Hepatocyte (in vitro differentiated cells): ENCODE data around the gene ZNF789. TPM values are rescaled to one million over a fixed set of nuclear protein-coding genes. Genes with fewer than 3 reads are reported as not detected.

Experiments used
- DNase-seq: peaks from one replicate; pipeline ENCODE4 v3.0.0-alpha.2; 2016; ENCODE audit warnings: low spot score
- H2AFZ ChIP-seq: fragments of 200-600 bp; sonication (generic); 2 replicates; pipeline ENCODE4 v1.6.0; 2016; ENCODE audit warnings: antibody characterized with exemption, mild to moderate bottlenecking
- H3K27ac ChIP-seq: fragments of 200-600 bp; sonication (generic); 2 replicates; pipeline ENCODE4 v1.5.1; 2016; ENCODE audit warnings: mild to moderate bottlenecking
- H3K27me3 ChIP-seq: fragments of 200-600 bp; sonication (generic); 2 replicates; pipeline ENCODE4 v1.6.1; 2016
- H3K36me3 ChIP-seq: fragments of 200-600 bp; sonication (generic); replicated peaks from 2 replicates; pipeline ENCODE4 v1.5.1; 2016; ENCODE audit warnings: low read depth; ENCODE audit not compliant: insufficient read depth
- H3K4me1 ChIP-seq: fragments of 200-600 bp; sonication (generic); 2 replicates; pipeline ENCODE4 v1.5.1; 2016; ENCODE audit warnings: mild to moderate bottlenecking, moderate library complexity; ENCODE audit not compliant: insufficient read depth
- H3K4me2 ChIP-seq: fragments of 200-600 bp; sonication (generic); 2 replicates; pipeline ENCODE4 v1.6.0; 2016
- H3K4me3 ChIP-seq: fragments of 200-600 bp; sonication (generic); 2 replicates; pipeline ENCODE4 v1.5.1; 2016; ENCODE audit warnings: mild to moderate bottlenecking
- H3K79me2 ChIP-seq: fragments of 200-600 bp; sonication (generic); 2 replicates; pipeline ENCODE4 v1.6.0; 2017; ENCODE audit warnings: mild to moderate bottlenecking
- H3K9me2 ChIP-seq: fragments of 200-600 bp; sonication (generic); replicated peaks from 2 replicates; pipeline ENCODE4 v1.6.0; 2017; ENCODE audit warnings: mild to moderate bottlenecking; ENCODE audit not compliant: insufficient read depth
- H3K9me3 ChIP-seq: fragments of 200-600 bp; sonication (generic); 2 replicates; pipeline ENCODE4 v1.5.1; 2016; ENCODE audit warnings: low read depth, mild to moderate bottlenecking
- H4K20me1 ChIP-seq: fragments of 200-600 bp; sonication (generic); 2 replicates; pipeline ENCODE4 v1.6.0; 2016; ENCODE audit warnings: mild to moderate bottlenecking; ENCODE audit not compliant: insufficient read depth, poor library complexity, severe bottlenecking
- CTCF ChIP-seq: fragments of 200-600 bp; sonication (generic); IDR thresholded peaks from 2 replicates; pipeline ENCODE4 v1.5.1; 2016; ENCODE audit warnings: antibody characterized with exemption, mild to moderate bottlenecking; ENCODE audit not compliant: poor library complexity
- EZH2 ChIP-seq: fragments of 200-600 bp; sonication (generic); IDR thresholded peaks from 2 replicates; pipeline ENCODE4 v1.6.1; 2016; ENCODE audit warnings: antibody characterized with exemption, mild to moderate bottlenecking, borderline replicate concordance
- EZH2phosphoT487 ChIP-seq: fragments of 200-600 bp; sonication (generic); IDR thresholded peaks from one replicate; pipeline ENCODE4 v1.6.1; 2018; ENCODE audit warnings: antibody characterized with exemption, mild to moderate bottlenecking, low read depth, moderate library complexity; ENCODE audit not compliant: unreplicated experiment, severe bottlenecking
- WGBS: methylation state at CpG from one replicate; pipeline ENCODE4 v1.1.6; 2016; ENCODE audit warnings: low lambda C conversion rate; ENCODE audit errors: missing lambda C conversion rate; 5-methylcytosine and 5-hydroxymethylcytosine counted together
- polyA plus RNA-seq: library from polyadenylated mRNA; unstranded; fragments of >200 nt; fragmentation: Nextera tagmentation; extraction: Ambion mirVana; gene quantifications from 2 replicates; pipeline ENCODE4 v1.2.1, GENCODE V29; 2016
- total RNA-seq: library from RNA; depleted of rRNA; stranded (reverse); fragments of >200 nt; gene quantifications from 2 replicates; pipeline ENCODE4 v1.2.3, GENCODE V29; 2014

Gene ZNF789
- total and polyA plus RNA-seq, 2 experiments from 2014 or later = 8.1 to 11.3 TPM

DNA sequence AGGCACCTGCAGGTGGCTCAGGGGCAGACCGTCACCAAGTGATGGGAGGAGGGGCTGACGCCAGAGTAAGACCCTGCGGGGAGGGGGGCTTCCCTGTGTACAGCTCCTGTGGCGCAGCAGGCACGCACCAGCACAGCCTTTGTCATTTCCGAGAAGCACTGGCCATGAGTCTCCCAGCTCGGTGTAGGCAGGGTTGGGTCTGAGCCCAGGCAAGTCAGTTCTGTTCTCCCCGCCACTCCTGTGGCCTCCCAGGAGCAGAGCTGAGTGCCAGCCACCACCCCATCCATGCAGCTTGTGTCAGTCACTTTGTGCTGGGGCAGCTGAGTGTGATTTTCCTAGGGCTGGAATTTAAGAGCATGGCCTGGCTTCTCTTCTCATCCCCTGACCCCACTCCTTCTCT is 20.8 kb upstream of the ZNF789 start:
- Histone ChIP-seq H3K27ac (no peak overlapping the region), H3K4me3 (no peak overlapping the region), H3K9me2 (no peaks in the 10 kb centered on the region), H3K4me1 (no peaks in the 10 kb centered on the region), H4K20me1 (no peaks in the 10 kb centered on the region), H3K27me3 (no peaks in the 10 kb centered on the region), H3K4me2 (no peak overlapping the region), H2AFZ (no peak overlapping the region), H3K36me3 (no peaks in the 10 kb centered on the region), H3K79me2 (peaks cover 6% of the 10 kb centered on the region), H3K9me3 (no peaks in the 10 kb centered on the region)
- DNase-seq = no peak
- TF ChIP-seq CTCF (no peak), EZH2 (no peak), EZH2phosphoT487 (no peak)
- 89% methylated on average over 8 of the region's 8 CpGs for WGBS

DNA sequence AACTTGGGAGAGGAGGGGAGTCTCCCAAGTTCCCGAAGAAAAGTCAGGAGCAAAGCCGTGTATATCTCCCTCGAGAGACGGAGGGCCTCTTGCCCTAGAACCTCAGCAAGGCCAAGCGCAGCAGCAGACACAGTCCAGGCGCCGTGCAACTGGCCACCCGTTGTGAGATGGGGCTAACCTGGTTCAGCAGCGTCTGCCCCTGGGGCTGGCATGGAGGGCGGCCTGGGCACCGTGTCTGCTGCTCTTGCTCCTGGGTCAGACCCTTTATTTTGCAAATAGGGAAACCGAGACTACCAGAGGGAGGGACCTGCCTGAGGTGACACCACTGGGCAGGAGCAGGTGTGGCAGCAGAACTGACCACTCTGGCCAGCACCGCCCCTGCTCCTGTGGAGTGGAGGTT is 20.1 kb upstream of the ZNF789 start:
- H3K9me3 ChIP-seq = no peaks in the 10 kb centered on the region
- no peaks in the 10 kb centered on the region for H3K36me3 ChIP-seq
- 94% methylated on average over 13 of the region's 13 CpGs for WGBS

DNA sequence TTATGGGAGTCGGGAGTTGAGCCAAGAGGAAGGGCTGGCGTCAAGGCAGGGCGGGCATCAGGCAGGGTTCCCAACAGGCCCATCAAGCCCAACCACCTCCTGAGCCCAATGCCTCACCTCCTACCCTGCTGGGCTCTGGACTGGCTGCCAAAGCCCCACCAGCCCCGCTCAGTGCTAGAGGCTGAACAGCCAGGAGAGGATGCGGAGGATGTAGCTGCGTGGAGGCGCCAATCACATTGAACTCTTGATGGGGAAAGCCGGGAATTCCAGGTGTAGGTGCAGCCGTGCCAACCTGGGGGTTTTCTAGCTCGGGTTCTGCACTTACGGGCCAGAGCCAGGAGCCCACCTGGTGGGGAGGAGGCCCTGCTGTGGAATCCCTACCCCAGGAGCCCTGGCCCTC is 19.6 kb upstream of the ZNF789 start:
- H3K36me3 ChIP-seq = no peaks in the 10 kb centered on the region
- TF ChIP-seq EZH2 (no peak), EZH2phosphoT487 (no peak), CTCF (no peak)

More for the DNA sequence above, 20.1 kb upstream of the ZNF789 start:
- TF ChIP-seq EZH2 (no peak), CTCF (no peak), EZH2phosphoT487 (no peak)
- H3K9me2 ChIP-seq = no peaks in the 10 kb centered on the region
- H3K27me3 ChIP-seq = no peaks in the 10 kb centered on the region
- H3K27ac ChIP-seq = no peak overlapping the region
- H3K79me2 ChIP-seq = peaks cover 6% of the 10 kb centered on the region
- no peak overlapping the region for H2AFZ ChIP-seq
- no peaks in the 10 kb centered on the region for H4K20me1 ChIP-seq
- no peaks in the 10 kb centered on the region for H3K4me1 ChIP-seq
- no peak overlapping the region for H3K4me2 ChIP-seq
- H3K4me3 ChIP-seq = no peak overlapping the region
- no peak for DNase-seq

DNA sequence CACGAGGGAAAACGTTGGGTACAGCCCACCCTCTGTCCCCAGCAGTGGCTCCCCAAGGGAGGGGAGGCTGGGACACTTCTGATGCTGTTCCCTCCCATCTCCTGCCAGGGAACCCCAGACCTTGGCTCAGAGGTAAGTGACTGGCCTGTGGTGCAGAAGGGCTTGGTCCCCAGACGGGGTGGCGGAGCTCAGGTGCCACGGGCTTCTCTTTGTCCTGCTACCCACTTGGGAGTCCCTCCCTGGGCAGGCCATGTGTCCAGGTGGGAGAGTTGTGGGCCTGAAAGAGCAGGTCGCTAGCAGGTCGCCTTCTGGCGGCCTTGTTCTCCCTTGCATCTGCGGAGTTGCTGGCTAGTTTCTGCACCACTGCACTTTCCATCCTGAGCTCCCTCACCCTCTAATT is 16.8 kb upstream of the ZNF789 start:
- H3K36me3 ChIP-seq = no peaks in the 10 kb centered on the region

More for the DNA sequence above, 19.6 kb upstream of the ZNF789 start:
- no peak overlapping the region for H3K4me2 ChIP-seq
- H3K9me2 ChIP-seq = no peaks in the 10 kb centered on the region
- H3K27ac ChIP-seq = no peak overlapping the region
- 98% methylated on average over 11 of the region's 11 CpGs for WGBS
- H3K9me3 ChIP-seq = no peaks in the 10 kb centered on the region
- no peak for DNase-seq
- H3K4me3 ChIP-seq = no peak overlapping the region
- H4K20me1 ChIP-seq = peaks cover 5% of the 10 kb centered on the region
- no peaks in the 10 kb centered on the region for H3K4me1 ChIP-seq
- H2AFZ ChIP-seq = no peak overlapping the region
- no peaks in the 10 kb centered on the region for H3K27me3 ChIP-seq
- peaks cover 7% of the 10 kb centered on the region for H3K79me2 ChIP-seq

More for the DNA sequence above, 16.8 kb upstream of the ZNF789 start:
- H3K4me2 ChIP-seq = no peak overlapping the region
- H3K4me1 ChIP-seq = no peaks in the 10 kb centered on the region
- H3K79me2 ChIP-seq = peaks cover 33% of the 10 kb centered on the region
- H3K4me3 ChIP-seq = no peak overlapping the region
- 95% methylated on average over 9 of the region's 9 CpGs for WGBS
- TF ChIP-seq CTCF (no peak), EZH2phosphoT487 (no peak), EZH2 (no peak)
- H3K27me3 ChIP-seq = no peaks in the 10 kb centered on the region
- H3K27ac ChIP-seq = no peak overlapping the region
- DNase-seq = no peak
- H3K9me2 ChIP-seq = no peaks in the 10 kb centered on the region
- peaks cover 27% of the 10 kb centered on the region for H4K20me1 ChIP-seq
- H2AFZ ChIP-seq = no peak overlapping the region
- H3K9me3 ChIP-seq = no peaks in the 10 kb centered on the region
